ENCODE measurements around the gene DISP3. TPM values are rescaled to one million over a fixed set of nuclear protein-coding genes. Genes with fewer than 3 reads are reported as not detected.

Gene DISP3
- total RNA-seq, 1 donor from 2014 or later: 4.7 TPM

DNA sequence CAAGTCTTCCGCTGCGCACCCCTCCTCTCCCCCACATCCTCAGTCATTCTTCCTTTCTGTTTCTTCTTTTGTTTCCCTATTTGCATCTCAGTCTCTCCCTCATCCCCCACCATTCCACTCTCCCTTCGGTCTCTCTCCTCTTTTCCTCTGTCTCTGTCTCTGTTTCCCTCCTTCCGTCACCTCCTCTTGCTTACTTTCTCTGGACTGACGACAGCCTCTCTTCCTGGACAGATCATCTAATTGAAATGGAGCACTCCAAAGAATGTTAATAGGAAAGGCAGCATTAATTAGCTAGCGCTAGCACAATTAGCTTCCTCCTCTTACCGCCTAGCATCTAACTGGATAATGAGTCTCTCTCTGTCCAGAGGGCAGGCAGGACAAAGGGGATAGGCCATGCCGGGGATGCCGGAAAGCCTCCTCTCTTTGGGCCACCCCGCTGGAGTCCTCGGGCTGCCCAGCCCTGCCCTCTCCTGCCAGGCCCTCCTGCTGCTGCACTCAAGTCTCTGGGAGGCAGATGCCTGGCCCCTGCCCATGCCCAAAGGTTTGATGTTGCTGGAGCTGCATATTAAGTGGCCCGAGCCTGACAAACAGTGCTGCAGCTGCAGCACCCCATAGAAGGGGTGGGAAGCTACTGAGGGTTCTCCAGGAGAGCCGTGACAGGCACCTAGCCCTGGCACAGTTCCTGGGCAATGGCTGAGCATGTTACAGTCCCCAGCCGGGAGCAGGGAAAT, 20.8 kb downstream of the DISP3 start:
- H3K4me3 Mint-ChIP-seq: no peak overlapping the region
- peaks cover 16% of the 10 kb centered on the region for H3K27me3 Mint-ChIP-seq

DNA sequence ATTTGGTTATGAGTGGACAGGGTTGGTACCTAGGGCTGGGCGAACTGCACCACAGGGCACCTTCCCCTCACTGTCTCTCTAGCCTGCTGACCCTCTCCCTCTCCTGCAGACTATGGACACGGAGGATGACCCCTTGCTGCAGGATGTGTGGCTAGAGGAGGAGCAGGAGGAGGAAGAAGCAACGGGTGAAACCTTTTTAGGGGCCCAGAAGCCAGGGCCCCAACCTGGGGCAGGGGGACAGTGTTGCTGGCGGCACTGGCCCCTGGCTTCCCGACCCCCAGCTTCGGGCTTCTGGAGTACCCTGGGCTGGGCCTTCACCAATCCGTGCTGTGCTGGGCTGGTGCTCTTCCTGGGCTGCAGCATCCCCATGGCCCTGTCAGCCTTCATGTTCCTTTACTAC, 21.9 kb downstream of the DISP3 start:
- Mint-ChIP-seq H3K36me3 (peaks cover 10% of the 10 kb centered on the region), H3K27ac (no peak overlapping the region), H3K4me3 (no peak overlapping the region), H3K4me1 (ENCODE audit: unreplicated experiment) (no peaks in the 10 kb centered on the region), H3K9me3 (peaks cover 3% of the 10 kb centered on the region), H3K27me3 (peaks cover 16% of the 10 kb centered on the region)
- TF ChIP-seq, protein P1, sequence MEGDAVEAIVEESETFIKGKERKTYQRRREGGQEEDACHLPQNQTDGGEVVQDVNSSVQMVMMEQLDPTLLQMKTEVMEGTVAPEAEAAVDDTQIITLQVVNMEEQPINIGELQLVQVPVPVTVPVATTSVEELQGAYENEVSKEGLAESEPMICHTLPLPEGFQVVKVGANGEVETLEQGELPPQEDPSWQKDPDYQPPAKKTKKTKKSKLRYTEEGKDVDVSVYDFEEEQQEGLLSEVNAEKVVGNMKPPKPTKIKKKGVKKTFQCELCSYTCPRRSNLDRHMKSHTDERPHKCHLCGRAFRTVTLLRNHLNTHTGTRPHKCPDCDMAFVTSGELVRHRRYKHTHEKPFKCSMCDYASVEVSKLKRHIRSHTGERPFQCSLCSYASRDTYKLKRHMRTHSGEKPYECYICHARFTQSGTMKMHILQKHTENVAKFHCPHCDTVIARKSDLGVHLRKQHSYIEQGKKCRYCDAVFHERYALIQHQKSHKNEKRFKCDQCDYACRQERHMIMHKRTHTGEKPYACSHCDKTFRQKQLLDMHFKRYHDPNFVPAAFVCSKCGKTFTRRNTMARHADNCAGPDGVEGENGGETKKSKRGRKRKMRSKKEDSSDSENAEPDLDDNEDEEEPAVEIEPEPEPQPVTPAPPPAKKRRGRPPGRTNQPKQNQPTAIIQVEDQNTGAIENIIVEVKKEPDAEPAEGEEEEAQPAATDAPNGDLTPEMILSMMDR (conservative IDR thresholded peaks at IDR 0.05): no peak
- no peak for DNase-seq (ENCODE audit: extremely low spot score, unreplicated experiment)

More for the DNA sequence above, 20.8 kb downstream of the DISP3 start:
- H3K27ac Mint-ChIP-seq: no peak overlapping the region
- DNase-seq (ENCODE audit: extremely low spot score, unreplicated experiment): no peak
- H3K36me3 Mint-ChIP-seq: peaks cover 4% of the 10 kb centered on the region
- H3K9me3 Mint-ChIP-seq: no peaks in the 10 kb centered on the region
- TF ChIP-seq, protein P1 (conservative IDR thresholded peaks at IDR 0.05): no peak
- H3K4me1 Mint-ChIP-seq (ENCODE audit: unreplicated experiment): no peaks in the 10 kb centered on the region

DNA sequence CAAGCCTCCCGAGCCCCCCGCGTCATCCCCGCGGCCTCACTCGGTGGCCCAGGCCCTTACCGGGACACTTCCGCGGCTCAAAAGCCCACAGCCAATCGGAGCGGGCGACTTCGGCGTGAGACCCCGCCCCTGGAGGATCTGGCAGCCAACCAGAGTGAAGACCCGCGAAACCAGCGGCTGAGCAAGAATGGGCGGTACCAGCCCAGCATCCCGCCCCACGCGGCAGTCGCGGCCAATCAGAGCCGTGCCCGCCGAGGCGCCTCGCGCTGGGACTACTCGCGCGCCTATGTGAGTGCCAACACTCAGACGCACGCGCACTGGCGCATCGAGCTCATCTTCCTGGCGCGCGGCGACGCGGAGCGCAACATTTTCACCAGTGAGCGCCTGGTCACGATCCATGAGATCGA, 22.5 kb downstream of the DISP3 start:
- no peak overlapping the region for H3K27ac Mint-ChIP-seq

DNA sequence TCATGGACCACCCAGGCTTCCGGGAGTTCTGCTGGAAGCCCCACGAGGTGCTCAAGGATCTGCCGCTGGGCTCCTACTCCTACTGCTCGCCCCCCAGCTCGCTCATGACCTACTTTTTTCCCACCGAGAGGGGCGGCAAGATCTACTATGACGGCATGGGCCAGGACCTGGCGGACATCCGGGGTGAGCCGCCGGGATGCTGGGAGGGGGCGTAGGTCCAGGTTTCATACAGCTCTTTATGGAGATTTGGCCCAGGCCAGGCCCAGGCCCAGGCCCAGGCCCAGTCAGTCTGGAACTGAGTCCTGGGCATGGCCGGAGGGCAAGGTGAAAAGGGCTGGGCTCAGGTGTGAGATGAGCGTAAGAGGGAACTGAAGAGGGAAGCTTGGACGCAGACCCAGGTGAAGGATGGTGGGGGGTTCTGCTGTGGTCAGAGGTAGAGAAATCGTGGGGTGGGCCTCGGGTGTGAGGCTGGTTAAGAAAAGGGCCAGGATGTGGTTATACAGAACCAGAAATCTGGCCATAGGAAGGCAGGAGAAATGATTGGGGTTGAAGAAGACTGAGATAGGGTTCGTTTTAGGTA, 23.0 kb downstream of the DISP3 start:
- peaks cover 17% of the 10 kb centered on the region for H3K36me3 Mint-ChIP-seq
- no peak overlapping the region for H3K27ac Mint-ChIP-seq
- TF ChIP-seq, protein P1 (conservative IDR thresholded peaks at IDR 0.05): no peak
- no peak for DNase-seq (ENCODE audit: extremely low spot score, unreplicated experiment)
- peaks cover 9% of the 10 kb centered on the region for H3K9me3 Mint-ChIP-seq
- H3K4me3 Mint-ChIP-seq: no peak overlapping the region
- H3K4me1 Mint-ChIP-seq (ENCODE audit: unreplicated experiment): no peaks in the 10 kb centered on the region
- H3K27me3 Mint-ChIP-seq: peaks cover 16% of the 10 kb centered on the region

More for the DNA sequence above, 22.5 kb downstream of the DISP3 start:
- DNase-seq (ENCODE audit: extremely low spot score, unreplicated experiment): no peak
- peaks cover 9% of the 10 kb centered on the region for H3K9me3 Mint-ChIP-seq
- H3K27me3 Mint-ChIP-seq: peaks cover 16% of the 10 kb centered on the region
- no peak overlapping the region for H3K4me3 Mint-ChIP-seq
- no peaks in the 10 kb centered on the region for H3K4me1 Mint-ChIP-seq (ENCODE audit: unreplicated experiment)
- peaks cover 16% of the 10 kb centered on the region for H3K36me3 Mint-ChIP-seq
- TF ChIP-seq, protein P1 (conservative IDR thresholded peaks at IDR 0.05): no peak

DNA sequence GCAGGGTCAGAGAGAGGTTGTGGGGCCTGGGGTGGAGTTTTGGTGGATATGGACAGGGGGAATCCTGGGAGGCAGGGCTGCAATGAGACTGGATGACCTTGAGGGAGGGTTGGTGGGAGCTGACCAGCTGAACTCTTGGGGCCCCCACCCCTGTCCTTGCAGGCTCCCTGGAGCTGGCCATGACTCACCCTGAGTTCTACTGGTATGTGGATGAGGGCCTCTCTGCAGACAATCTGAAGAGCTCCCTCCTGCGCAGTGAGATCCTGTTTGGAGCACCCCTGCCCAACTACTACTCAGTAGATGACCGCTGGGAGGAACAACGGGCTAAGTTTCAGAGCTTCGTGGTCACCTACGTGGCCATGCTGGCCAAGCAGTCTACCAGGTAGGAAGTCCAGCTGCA, 23.6 kb downstream of the DISP3 start:
- no peak for DNase-seq (ENCODE audit: extremely low spot score, unreplicated experiment)
- Mint-ChIP-seq H3K4me3 (no peak overlapping the region), H3K27ac (no peak overlapping the region), H3K27me3 (peaks cover 16% of the 10 kb centered on the region), H3K4me1 (ENCODE audit: unreplicated experiment) (no peaks in the 10 kb centered on the region), H3K36me3 (peaks cover 17% of the 10 kb centered on the region), H3K9me3 (peaks cover 9% of the 10 kb centered on the region)
- TF ChIP-seq, protein P1 (conservative IDR thresholded peaks at IDR 0.05): no peak
